ENCODE data around the gene MKS1.

- TF ChIP-seq POLR2AphosphoS5 (IDR thresholded peaks at IDR 0.05; ENCODE audit: low read depth) = peak; percentile 70
- TF ChIP-seq CTCF (conservative IDR thresholded peaks at IDR 0.05; ENCODE audit: low read depth in 2 of 2) = 0 out of 4 replicates have a peak, but pooled peaks of 1 of the 2 experiments have one; percentile 8
- TF ChIP-seq EZH2 (IDR thresholded peaks at IDR 0.05; ENCODE audit: low read depth, unreplicated experiment) = no peak
- TF ChIP-seq EZH2phosphoT487 (IDR thresholded peaks at IDR 0.05; ENCODE audit: unreplicated experiment) = no peak
- TF ChIP-seq CREB1 (CRISPR knock-in tag; IDR thresholded peaks at IDR 0.05; ENCODE audit: low read depth) = peak; percentile 82
- TF ChIP-seq, protein P1, sequence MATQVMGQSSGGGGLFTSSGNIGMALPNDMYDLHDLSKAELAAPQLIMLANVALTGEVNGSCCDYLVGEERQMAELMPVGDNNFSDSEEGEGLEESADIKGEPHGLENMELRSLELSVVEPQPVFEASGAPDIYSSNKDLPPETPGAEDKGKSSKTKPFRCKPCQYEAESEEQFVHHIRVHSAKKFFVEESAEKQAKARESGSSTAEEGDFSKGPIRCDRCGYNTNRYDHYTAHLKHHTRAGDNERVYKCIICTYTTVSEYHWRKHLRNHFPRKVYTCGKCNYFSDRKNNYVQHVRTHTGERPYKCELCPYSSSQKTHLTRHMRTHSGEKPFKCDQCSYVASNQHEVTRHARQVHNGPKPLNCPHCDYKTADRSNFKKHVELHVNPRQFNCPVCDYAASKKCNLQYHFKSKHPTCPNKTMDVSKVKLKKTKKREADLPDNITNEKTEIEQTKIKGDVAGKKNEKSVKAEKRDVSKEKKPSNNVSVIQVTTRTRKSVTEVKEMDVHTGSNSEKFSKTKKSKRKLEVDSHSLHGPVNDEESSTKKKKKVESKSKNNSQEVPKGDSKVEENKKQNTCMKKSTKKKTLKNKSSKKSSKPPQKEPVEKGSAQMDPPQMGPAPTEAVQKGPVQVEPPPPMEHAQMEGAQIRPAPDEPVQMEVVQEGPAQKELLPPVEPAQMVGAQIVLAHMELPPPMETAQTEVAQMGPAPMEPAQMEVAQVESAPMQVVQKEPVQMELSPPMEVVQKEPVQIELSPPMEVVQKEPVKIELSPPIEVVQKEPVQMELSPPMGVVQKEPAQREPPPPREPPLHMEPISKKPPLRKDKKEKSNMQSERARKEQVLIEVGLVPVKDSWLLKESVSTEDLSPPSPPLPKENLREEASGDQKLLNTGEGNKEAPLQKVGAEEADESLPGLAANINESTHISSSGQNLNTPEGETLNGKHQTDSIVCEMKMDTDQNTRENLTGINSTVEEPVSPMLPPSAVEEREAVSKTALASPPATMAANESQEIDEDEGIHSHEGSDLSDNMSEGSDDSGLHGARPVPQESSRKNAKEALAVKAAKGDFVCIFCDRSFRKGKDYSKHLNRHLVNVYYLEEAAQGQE (IDR thresholded peaks at IDR 0.05; ENCODE audit: unreplicated experiment) = no peak
- no peak for TF ChIP-seq NANOG (IDR thresholded peaks at IDR 0.05; ENCODE audit: borderline replicate concordance)
- no peak for TF ChIP-seq JUNB (IDR thresholded peaks at IDR 0.05; ENCODE audit: unreplicated experiment)
- TF ChIP-seq ZNF331 (CRISPR knock-in tag; IDR thresholded peaks at IDR 0.05; ENCODE audit: low read depth) = no peak
- no peak for TF ChIP-seq STAT1 (IDR thresholded peaks at IDR 0.05; ENCODE audit: unreplicated experiment)
- TF ChIP-seq ETS1 (IDR thresholded peaks at IDR 0.05) = no peak
- TF ChIP-seq ZNF114 (CRISPR knock-in tag; IDR thresholded peaks at IDR 0.05) = no peak
- TF ChIP-seq, protein P2, sequence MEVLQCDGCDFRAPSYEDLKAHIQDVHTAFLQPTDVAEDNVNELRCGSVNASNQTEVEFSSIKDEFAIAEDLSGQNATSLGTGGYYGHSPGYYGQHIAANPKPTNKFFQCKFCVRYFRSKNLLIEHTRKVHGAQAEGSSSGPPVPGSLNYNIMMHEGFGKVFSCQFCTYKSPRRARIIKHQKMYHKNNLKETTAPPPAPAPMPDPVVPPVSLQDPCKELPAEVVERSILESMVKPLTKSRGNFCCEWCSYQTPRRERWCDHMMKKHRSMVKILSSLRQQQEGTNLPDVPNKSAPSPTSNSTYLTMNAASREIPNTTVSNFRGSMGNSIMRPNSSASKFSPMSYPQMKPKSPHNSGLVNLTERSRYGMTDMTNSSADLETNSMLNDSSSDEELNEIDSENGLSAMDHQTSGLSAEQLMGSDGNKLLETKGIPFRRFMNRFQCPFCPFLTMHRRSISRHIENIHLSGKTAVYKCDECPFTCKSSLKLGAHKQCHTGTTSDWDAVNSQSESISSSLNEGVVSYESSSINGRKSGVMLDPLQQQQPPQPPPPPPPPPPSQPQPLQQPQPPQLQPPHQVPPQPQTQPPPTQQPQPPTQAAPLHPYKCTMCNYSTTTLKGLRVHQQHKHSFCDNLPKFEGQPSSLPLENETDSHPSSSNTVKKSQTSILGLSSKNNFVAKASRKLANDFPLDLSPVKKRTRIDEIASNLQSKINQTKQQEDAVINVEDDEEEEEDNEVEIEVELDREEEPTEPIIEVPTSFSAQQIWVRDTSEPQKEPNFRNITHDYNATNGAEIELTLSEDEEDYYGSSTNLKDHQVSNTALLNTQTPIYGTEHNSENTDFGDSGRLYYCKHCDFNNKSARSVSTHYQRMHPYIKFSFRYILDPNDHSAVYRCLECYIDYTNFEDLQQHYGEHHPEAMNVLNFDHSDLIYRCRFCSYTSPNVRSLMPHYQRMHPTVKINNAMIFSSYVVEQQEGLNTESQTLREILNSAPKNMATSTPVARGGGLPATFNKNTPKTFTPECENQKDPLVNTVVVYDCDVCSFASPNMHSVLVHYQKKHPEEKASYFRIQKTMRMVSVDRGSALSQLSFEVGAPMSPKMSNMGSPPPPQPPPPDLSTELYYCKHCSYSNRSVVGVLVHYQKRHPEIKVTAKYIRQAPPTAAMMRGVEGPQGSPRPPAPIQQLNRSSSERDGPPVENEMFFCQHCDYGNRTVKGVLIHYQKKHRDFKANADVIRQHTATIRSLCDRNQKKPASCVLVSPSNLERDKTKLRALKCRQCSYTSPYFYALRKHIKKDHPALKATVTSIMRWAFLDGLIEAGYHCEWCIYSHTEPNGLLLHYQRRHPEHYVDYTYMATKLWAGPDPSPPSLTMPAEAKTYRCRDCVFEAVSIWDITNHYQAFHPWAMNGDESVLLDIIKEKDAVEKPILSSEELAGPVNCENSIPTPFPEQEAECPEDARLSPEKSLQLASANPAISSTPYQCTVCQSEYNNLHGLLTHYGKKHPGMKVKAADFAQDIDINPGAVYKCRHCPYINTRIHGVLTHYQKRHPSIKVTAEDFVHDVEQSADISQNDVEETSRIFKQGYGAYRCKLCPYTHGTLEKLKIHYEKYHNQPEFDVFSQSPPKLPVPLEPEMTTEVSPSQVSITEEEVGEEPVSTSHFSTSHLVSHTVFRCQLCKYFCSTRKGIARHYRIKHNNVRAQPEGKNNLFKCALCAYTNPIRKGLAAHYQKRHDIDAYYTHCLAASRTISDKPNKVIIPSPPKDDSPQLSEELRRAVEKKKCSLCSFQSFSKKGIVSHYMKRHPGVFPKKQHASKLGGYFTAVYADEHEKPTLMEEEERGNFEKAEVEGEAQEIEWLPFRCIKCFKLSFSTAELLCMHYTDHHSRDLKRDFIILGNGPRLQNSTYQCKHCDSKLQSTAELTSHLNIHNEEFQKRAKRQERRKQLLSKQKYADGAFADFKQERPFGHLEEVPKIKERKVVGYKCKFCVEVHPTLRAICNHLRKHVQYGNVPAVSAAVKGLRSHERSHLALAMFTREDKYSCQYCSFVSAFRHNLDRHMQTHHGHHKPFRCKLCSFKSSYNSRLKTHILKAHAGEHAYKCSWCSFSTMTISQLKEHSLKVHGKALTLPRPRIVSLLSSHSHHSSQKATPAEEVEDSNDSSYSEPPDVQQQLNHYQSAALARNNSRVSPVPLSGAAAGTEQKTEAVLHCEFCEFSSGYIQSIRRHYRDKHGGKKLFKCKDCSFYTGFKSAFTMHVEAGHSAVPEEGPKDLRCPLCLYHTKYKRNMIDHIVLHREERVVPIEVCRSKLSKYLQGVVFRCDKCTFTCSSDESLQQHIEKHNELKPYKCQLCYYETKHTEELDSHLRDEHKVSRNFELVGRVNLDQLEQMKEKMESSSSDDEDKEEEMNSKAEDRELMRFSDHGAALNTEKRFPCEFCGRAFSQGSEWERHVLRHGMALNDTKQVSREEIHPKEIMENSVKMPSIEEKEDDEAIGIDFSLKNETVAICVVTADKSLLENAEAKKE (CRISPR knock-in tag; IDR thresholded peaks at IDR 0.05) = no peak
These were observed 61.9 kb downstream of the MKS1 start for GRCh38 chr17:58156839-58157803.

Data from GM23338 (cell line).